ENCODE data around the gene TRAPPC8. TPM values are rescaled to one million over a fixed set of nuclear protein-coding genes. Genes with fewer than 3 reads are reported as not detected.

TRAPPC8 gene
- total and polyA plus RNA-seq, 2 experiments from 2014 or later: 27.2 to 66.2 TPM

Small RNA genes lying within 50 kb of the gene (small RNA-seq; reads per million reads assigned to genes)
- gene RNU6-1050P (ENCODE audit: low replicate concordance): not detected

Other genes with a start within 250 kb of the TRAPPC8 start
- gene SLC25A52, start 182.2 kb downstream of the TRAPPC8 start, total RNA-seq (2014; rRNA removed; shearing (Covaris generic)): not detected in 2 replicates
- gene SLC25A52, start 182.2 kb downstream of the TRAPPC8 start, polyA plus RNA-seq (2016; fragmentation: Nextera tagmentation; extraction: Ambion mirVana): not detected in 2 replicates
- 29.2 and 34.8 TPM in 2 replicates for gene RNF125, start 75.7 kb upstream of the TRAPPC8 start, total RNA-seq (2014; rRNA removed; shearing (Covaris generic))
- gene RNF125, start 75.7 kb upstream of the TRAPPC8 start, polyA plus RNA-seq (2016; fragmentation: Nextera tagmentation; extraction: Ambion mirVana): 10.9 and 11.4 TPM in 2 replicates
- gene RNF138, start 148.7 kb upstream of the TRAPPC8 start, total RNA-seq (2014; rRNA removed; shearing (Covaris generic)): 89.6 and 134 TPM in 2 replicates
- 48.9 and 58.0 TPM in 2 replicates for gene RNF138, start 148.7 kb upstream of the TRAPPC8 start, polyA plus RNA-seq (2016; fragmentation: Nextera tagmentation; extraction: Ambion mirVana)
- gene MEP1B, start 246.9 kb upstream of the TRAPPC8 start, total RNA-seq (2014; rRNA removed; shearing (Covaris generic)): not detected in 2 replicates
- not detected in 2 replicates for gene MEP1B, start 246.9 kb upstream of the TRAPPC8 start, polyA plus RNA-seq (2016; fragmentation: Nextera tagmentation; extraction: Ambion mirVana)